Transverse colon (tissue), 4 donors: ENCODE data around the gene STK11. TPM values are rescaled to one million over a fixed set of nuclear protein-coding genes. Genes with fewer than 3 reads are reported as not detected.
"Not testable (repeated sequence)": the region's sequence is repeated elsewhere in the genome, so short reads cannot be mapped to it uniquely, and the experiment has no call there.

Source experiments
- DNase-seq: peaks from one replicate; pipeline ENCODE4 v3.0.0-alpha.2; 2019
- H3K27ac ChIP-seq, 4 donors: fragments of 200-600 bp; sonication (generic); 2 replicates each; pipeline ENCODE4 v1.5.1; 2016 to 2018; ENCODE audit warnings: inconsistent platforms in 4 of 4
- H3K27me3 ChIP-seq: fragments of 200-600 bp; sonication (generic); 2 replicates; pipeline ENCODE4 v1.5.1; 2017; ENCODE audit warnings: inconsistent platforms
- H3K36me3 ChIP-seq, 4 donors: fragments of 200-600 bp; sonication (generic); 2 replicates each; pipeline ENCODE4 v1.5.1; 2017 to 2019; ENCODE audit warnings: inconsistent platforms in 4 of 4
- H3K4me1 ChIP-seq, 4 donors: fragments of 200-600 bp; sonication (generic); 2 replicates each; pipeline ENCODE4 v1.5.1; 2017 to 2020; ENCODE audit warnings: inconsistent platforms in 4 of 4
- H3K4me3 ChIP-seq, 4 donors: fragments of 200-600 bp; sonication (generic); 1 replicate in 1 of 4; 2 replicates in 3 of 4; pipeline versions ENCODE4 v1.5.1 to v1.6.1; 2017 to 2019; ENCODE audit warnings: inconsistent platforms in 4 of 4
- H3K9me3 ChIP-seq, 2 donors: fragments of 200-600 bp; sonication (generic); 2 replicates each; pipeline ENCODE4 v1.5.1; 2017 to 2019; ENCODE audit warnings: inconsistent platforms in 2 of 2
- EP300 ChIP-seq: sonication (generic); formaldehyde crosslinking; IDR thresholded peaks from one replicate; pipeline ENCODE4 v1.6.1; 2017; ENCODE audit warnings: antibody characterized with exemption, low read depth
- POLR2A ChIP-seq: fragments of 450-650 bp; IDR thresholded peaks from one replicate; pipeline ENCODE4 v1.6.1; 2016; ENCODE audit warnings: antibody characterized with exemption, mild to moderate bottlenecking, moderate library complexity
- POLR2AphosphoS5 ChIP-seq, 3 donors: sonication (generic); formaldehyde crosslinking; IDR thresholded peaks; one replicate each; pipeline ENCODE4 v1.6.1; 2016; ENCODE audit warnings: antibody characterized with exemption in 3 of 3
- WGBS, 2 donors: methylation state at CpG; one replicate each; pipeline ENCODE4 v1.1.5; 2018; ENCODE audit warnings: low coverage in 1 of 2; 5-methylcytosine and 5-hydroxymethylcytosine counted together
- in situ Hi-C, 4 donors: fragments of 200-750 bp; cut with MboI; loops; one replicate each; pipeline versions ENCODE4 v1.15.0 to v1.15.1; 2017; ENCODE audit warnings: low sequenced_read_pairs in 3 of 4, low pct_ligation_motif_present in 1 of 4, low pct_unique_long_range_greater_than_20kb in 1 of 4
- intact Hi-C: fragments of 100-400 bp; cut with DNase I; formaldehyde crosslinking; loops from one replicate; pipeline ENCODE4 v1.15.1; 2023; ENCODE audit warnings: low total_unique reads
- total RNA-seq, 4 donors: library from RNA; depleted of rRNA; stranded (reverse); fragments of >200 nt; gene quantifications; one replicate each; pipeline ENCODE4 v1.1.0, GENCODE V29; 2016
- TF ChIP-seq, protein P1 (sequence below), 5 experiments: fragments of 200-600 bp in 3 of 5; fragments of 450-650 bp in 2 of 5; sonication (generic) in 3 of 5; IDR thresholded peaks; 1 replicate in 2 of 5; 2 replicates in 3 of 5; pipeline ENCODE4 v1.5.1; 2016 to 2017; ENCODE audit warnings: antibody characterized with exemption in 5 of 5, inconsistent platforms in 3 of 5, mild to moderate bottlenecking in 2 of 5, moderate library complexity in 1 of 5

The STK11 gene
- total RNA-seq, 4 donors from 2014 or later: 93.7 to 152 (median 103) TPM

DNA sequence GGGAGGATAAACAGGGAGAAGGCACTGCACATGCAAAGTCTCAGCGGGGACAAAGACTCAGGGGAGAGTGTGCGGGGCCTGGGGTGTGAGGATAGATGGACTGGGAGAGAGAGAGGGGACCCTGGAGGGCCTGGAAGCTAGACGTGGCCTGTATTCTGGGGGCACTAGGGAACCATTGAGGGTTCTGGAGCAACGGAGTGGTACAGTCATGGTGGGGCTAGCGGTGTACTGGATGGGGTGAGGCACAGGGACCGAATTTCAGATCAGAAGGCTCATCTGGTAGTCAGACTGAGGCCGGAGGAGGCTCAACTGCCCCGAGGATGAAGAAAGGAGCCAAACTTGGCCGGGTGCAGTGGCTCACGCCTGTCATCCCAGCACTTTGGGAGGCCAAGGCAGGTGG, 23.5 kb upstream of the STK11 start:
- intact Hi-C loops: no loop called here

GRCh38 chr19:1182727-1183126, 22.9 kb upstream of the STK11 start:
- H3K9me3 ChIP-seq: no peaks in the 10 kb centered on the region
- intact Hi-C loops: no loop called here
- peaks cover 8 to 33% (median 19%) of the 10 kb centered on the region in 4 donors for H3K4me1 ChIP-seq
- H3K27ac ChIP-seq: no peak overlapping the region
- in situ Hi-C loops: no loop called here
- no peaks in the 10 kb centered on the region for H3K36me3 ChIP-seq
- H3K27me3 ChIP-seq: no peaks in the 10 kb centered on the region
- TF ChIP-seq POLR2AphosphoS5 (IDR thresholded peaks at IDR 0.05) (no peak), EP300 (no peak), POLR2A (no peak)
- TF ChIP-seq, protein P1, sequence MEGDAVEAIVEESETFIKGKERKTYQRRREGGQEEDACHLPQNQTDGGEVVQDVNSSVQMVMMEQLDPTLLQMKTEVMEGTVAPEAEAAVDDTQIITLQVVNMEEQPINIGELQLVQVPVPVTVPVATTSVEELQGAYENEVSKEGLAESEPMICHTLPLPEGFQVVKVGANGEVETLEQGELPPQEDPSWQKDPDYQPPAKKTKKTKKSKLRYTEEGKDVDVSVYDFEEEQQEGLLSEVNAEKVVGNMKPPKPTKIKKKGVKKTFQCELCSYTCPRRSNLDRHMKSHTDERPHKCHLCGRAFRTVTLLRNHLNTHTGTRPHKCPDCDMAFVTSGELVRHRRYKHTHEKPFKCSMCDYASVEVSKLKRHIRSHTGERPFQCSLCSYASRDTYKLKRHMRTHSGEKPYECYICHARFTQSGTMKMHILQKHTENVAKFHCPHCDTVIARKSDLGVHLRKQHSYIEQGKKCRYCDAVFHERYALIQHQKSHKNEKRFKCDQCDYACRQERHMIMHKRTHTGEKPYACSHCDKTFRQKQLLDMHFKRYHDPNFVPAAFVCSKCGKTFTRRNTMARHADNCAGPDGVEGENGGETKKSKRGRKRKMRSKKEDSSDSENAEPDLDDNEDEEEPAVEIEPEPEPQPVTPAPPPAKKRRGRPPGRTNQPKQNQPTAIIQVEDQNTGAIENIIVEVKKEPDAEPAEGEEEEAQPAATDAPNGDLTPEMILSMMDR (IDR thresholded peaks at IDR 0.05): no peak
- WGBS, 2 donors: 83 to 92% methylated on average over 9 to 11 of the region's 11 CpGs
- H3K4me3 ChIP-seq: no peak overlapping the region
- DNase-seq: no peak

More for the DNA sequence above, 23.5 kb upstream of the STK11 start:
- Histone ChIP-seq H3K4me3 (no peak overlapping the region), H3K9me3 (no peaks in the 10 kb centered on the region), H3K4me1 (peaks cover 8 to 33% (median 21%) of the 10 kb centered on the region in 4 donors), H3K27ac (peak overlapping the region in 1 of 4 donors; percentile 18), H3K27me3 (no peaks in the 10 kb centered on the region), H3K36me3 (no peaks in the 10 kb centered on the region)
- WGBS, 2 donors: 89 to 90% methylated on average over 4 to 10 of the region's 10 CpGs
- DNase-seq: no peak
- in situ Hi-C loops: no loop called here
- TF ChIP-seq POLR2AphosphoS5 (IDR thresholded peaks at IDR 0.05): no peak

DNA sequence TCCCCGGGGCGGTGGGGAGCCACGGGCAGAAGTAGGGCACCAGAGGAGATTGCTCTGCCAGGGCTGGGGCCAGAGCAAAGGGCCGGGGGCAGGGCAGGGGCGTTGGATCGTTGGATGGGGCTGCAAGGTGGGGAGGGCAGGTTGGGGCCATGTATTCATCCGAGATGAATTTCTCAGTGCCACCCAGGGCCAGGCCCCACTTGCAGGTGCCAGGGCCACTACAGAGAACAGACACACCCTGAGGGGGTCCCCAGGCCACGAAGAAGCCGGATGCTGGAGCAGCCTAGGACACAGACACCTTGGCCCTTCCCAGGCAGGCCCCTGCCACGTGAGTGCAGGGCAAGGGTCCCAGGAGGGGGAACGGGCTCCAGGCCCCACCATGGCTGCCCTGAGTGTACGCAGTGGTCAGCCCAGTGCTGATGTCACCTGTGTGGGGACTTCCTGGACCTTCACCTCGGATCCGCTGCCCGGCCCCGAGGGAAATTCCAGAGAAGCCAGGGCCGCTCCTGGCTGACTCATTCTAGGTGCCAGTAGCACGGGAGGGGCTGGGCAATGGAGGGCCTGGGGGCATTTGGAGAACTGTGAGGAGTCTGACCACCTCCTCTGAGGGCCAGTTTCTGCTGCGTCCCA, 21.9 kb upstream of the STK11 start:
- Histone ChIP-seq H3K4me1 (peaks cover 8 to 33% (median 19%) of the 10 kb centered on the region in 4 donors), H3K4me3 (no peak overlapping the region), H3K27me3 (no peaks in the 10 kb centered on the region), H3K9me3 (no peaks in the 10 kb centered on the region), H3K36me3 (no peaks in the 10 kb centered on the region), H3K27ac (peak overlapping the region in 1 of 4 donors; percentile 2)
- peak; percentile 62 for DNase-seq
- intact Hi-C loops (no loop called here), in situ Hi-C loops (no loop called here)
- TF ChIP-seq POLR2A (no peak), EP300 (no peak)
- TF ChIP-seq, protein P1 (IDR thresholded peaks at IDR 0.05): no peak
- 50% methylated on average over 4 to 17 of the region's 19 CpGs for WGBS, 2 donors

DNA sequence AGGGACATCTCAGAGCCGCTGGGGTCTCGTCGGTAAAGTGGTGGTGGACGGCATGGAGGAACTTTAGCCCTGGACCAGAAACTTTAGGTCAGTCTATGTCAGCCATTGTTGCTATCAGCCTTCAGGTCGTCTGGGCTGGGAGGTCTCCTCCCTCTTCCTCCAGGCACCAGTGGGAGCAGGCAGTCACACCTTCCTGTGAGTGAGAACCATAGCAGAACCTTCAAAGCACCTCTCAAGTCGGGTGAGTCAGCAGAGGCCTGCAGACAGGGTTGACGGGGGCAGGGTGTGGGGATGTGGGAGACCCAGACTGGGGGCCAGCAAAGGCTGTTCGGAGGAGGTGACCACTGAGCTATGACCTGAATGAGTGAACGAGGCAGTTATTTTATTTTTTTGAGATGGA, 16.2 kb upstream of the STK11 start:
- intact Hi-C loops (no loop called here), in situ Hi-C loops (no loop called here)
- Histone ChIP-seq H3K4me1 (no peaks in the 10 kb centered on the region), H3K27me3 (no peaks in the 10 kb centered on the region), H3K9me3 (no peaks in the 10 kb centered on the region), H3K36me3 (no peaks in the 10 kb centered on the region), H3K27ac (no peak overlapping the region), H3K4me3 (no peak overlapping the region)
- 82% methylated on average over 9 of the region's 9 CpGs; no CpG with 5 or more reads in 1 of the 2 donors for WGBS, 2 donors
- DNase-seq: no peak
- TF ChIP-seq POLR2A: no peak
- no peak for TF ChIP-seq POLR2AphosphoS5 (IDR thresholded peaks at IDR 0.05)
- no peak for TF ChIP-seq EP300
- TF ChIP-seq, protein P1 (IDR thresholded peaks at IDR 0.05): no peak

DNA sequence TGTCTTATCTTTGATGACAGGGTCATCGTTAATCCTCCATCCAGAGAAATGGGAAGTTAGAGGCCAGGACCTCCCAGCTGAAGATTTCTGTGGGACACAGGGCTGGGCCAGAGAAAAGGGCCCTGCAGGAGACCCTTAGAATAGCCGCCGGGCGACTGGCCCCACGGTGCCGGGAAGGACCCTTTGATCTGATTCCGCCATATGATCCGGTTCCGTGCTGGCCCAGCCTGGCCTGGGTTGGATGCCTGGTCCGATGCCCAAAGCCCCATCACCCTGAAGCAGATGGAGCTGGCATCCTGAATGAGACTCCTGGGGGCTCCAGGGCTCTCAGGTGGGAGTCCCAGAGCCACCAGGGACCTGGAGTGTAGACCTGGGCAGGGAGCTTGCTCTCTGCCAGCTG, 6.0 kb upstream of the STK11 start:
- Histone ChIP-seq H3K27me3 (no peaks in the 10 kb centered on the region), H3K9me3 (no peaks in the 10 kb centered on the region), H3K36me3 (no peaks in the 10 kb centered on the region), H3K27ac (no peak overlapping the region), H3K4me1 (peaks cover 4 to 20% (median 19%) of the 10 kb centered on the region in 4 donors), H3K4me3 (no peak overlapping the region)
- intact Hi-C loops (loop anchor here (10.0 kb wide), 1 partner anchor 285 kb away; the partner anchor contains the start of genes KISS1R and R3HDM4), in situ Hi-C loops (no loop called here)
- TF ChIP-seq POLR2A (no peak), POLR2AphosphoS5 (IDR thresholded peaks at IDR 0.05) (no peak), EP300 (no peak)
- TF ChIP-seq, protein P1 (IDR thresholded peaks at IDR 0.05): no peak
- DNase-seq: no peak
- WGBS, 2 donors: 89% methylated on average over 10 of the region's 10 CpGs; no CpG with 5 or more reads in 1 of the 2 donors

GRCh38 chr19:1200614-1201013, 5.0 kb upstream of the STK11 start:
- H3K27ac ChIP-seq, intact Hi-C loops, H3K36me3 ChIP-seq, H3K9me3 ChIP-seq, H3K4me3 ChIP-seq, DNase-seq, H3K27me3 ChIP-seq, in situ Hi-C loops: not testable (repeated sequence)
- WGBS, 2 donors: 79 to 86% methylated on average over 4 of the region's 4 CpGs
- H3K4me1 ChIP-seq: peaks cover 9 to 27% (median 26%) of the 10 kb centered on the region in 4 donors
